HepG2 (cell line): ENCODE measurements around the gene NRL. TPM values are rescaled to one million over a fixed set of nuclear protein-coding genes. Genes with fewer than 3 reads are reported as not detected.

Experiments used
- AGO1 ChIP-seq: fragments of 200-400 bp; formaldehyde crosslinking; IDR thresholded peaks from 2 replicates; pipeline ENCODE4 v1.6.1; 2017; ENCODE audit warnings: mild to moderate bottlenecking, low read depth, low read length, moderate library complexity; ENCODE audit not compliant: poor library complexity, severe bottlenecking
- BRD4 ChIP-seq: sonication (generic); formaldehyde crosslinking; IDR thresholded peaks from 2 replicates; pipeline ENCODE4 v1.4.0; 2020; ENCODE audit warnings: missing genetic modification reagents
- DPF2 ChIP-seq: sonication (generic); formaldehyde crosslinking; IDR thresholded peaks from 2 replicates; pipeline ENCODE4 v1.4.0; 2020; ENCODE audit warnings: mild to moderate bottlenecking, low read depth, missing genetic modification reagents, borderline replicate concordance
- GTF2F1 ChIP-seq: fragments of 150-350 bp; IDR thresholded peaks from 2 replicates; pipeline ENCODE4 v1.6.1; 2014; ENCODE audit warnings: low read length
- HIVEP1 ChIP-seq: sonication (generic); formaldehyde crosslinking; IDR thresholded peaks from 2 replicates; pipeline ENCODE4 v1.4.0; 2020; ENCODE audit warnings: mild to moderate bottlenecking, missing genetic modification reagents
- KLF16 ChIP-seq, 2 experiments: sonication (generic) in 1 of 2; formaldehyde crosslinking in 1 of 2; IDR thresholded peaks; 2 replicates each; pipeline versions ENCODE4 v1.6.1 to v1.8.0; 2016 to 2023; ENCODE audit warnings: missing genetic modification reagents in 2 of 2, missing compliant biosample characterization in 1 of 2
- NR3C1 ChIP-seq: sonication (generic); formaldehyde crosslinking; IDR thresholded peaks from 2 replicates; pipeline ENCODE4 v1.4.0; 2020; ENCODE audit warnings: missing genetic modification reagents
- RORA ChIP-seq: sonication (generic); formaldehyde crosslinking; IDR thresholded peaks from 2 replicates; pipeline ENCODE4 v1.5.0; 2020; ENCODE audit warnings: mild to moderate bottlenecking, missing genetic modification reagents, moderate library complexity
- SMARCE1 ChIP-seq: fragments of 450-650 bp; IDR thresholded peaks from 2 replicates; pipeline ENCODE4 v1.6.1; 2017; ENCODE audit warnings: borderline replicate concordance
- SMYD3 ChIP-seq: sonication (generic); formaldehyde crosslinking; IDR thresholded peaks from 2 replicates; pipeline ENCODE4 v1.8.1; 2023; ENCODE audit warnings: mild to moderate bottlenecking, missing genetic modification reagents
- SOX13 ChIP-seq, 3 experiments: fragments of 450-650 bp in 1 of 3; sonication (generic) in 1 of 3; formaldehyde crosslinking in 1 of 3; IDR thresholded peaks in 2 of 3; conservative IDR thresholded peaks in 1 of 3; 2 replicates each; pipeline versions ENCODE4 v1.5.0 to v1.6.1; 2016 to 2020; ENCODE audit warnings: antibody characterized with exemption in 1 of 3, mild to moderate bottlenecking in 1 of 3, missing compliant biosample characterization in 1 of 3, missing genetic modification reagents in 1 of 3, moderate library complexity in 1 of 3
- SSRP1 ChIP-seq: IDR thresholded peaks from 2 replicates; pipeline ENCODE4 v1.6.1; 2016; ENCODE audit warnings: control low read depth
- TFE3 ChIP-seq: IDR thresholded peaks from 2 replicates; pipeline ENCODE4 v1.6.1; 2016
- ZBTB20 ChIP-seq: sonication (generic); formaldehyde crosslinking; IDR thresholded peaks from 2 replicates; pipeline ENCODE4 v1.8.1; 2023; ENCODE audit warnings: missing genetic modification reagents, low read depth, mild to moderate bottlenecking, borderline replicate concordance
- ZFP62 ChIP-seq: sonication (generic); formaldehyde crosslinking; IDR thresholded peaks from 2 replicates; pipeline ENCODE4 v1.4.0; 2020; ENCODE audit warnings: missing genetic modification reagents
- ZNF720 ChIP-seq: sonication (generic); formaldehyde crosslinking; IDR thresholded peaks from 2 replicates; pipeline ENCODE4 v1.4.0; 2020; ENCODE audit warnings: missing genetic modification reagents
- ZNF792 ChIP-seq: IDR thresholded peaks from 2 replicates; pipeline ENCODE4 v1.6.1; 2016
- ZNF816 ChIP-seq: sonication (generic); formaldehyde crosslinking; IDR thresholded peaks from 2 replicates; pipeline ENCODE4 v1.8.0; 2022; ENCODE audit warnings: missing genetic modification reagents, mild to moderate bottlenecking, borderline replicate concordance
- ZSCAN31 ChIP-seq: sonication (generic); formaldehyde crosslinking; IDR thresholded peaks from 2 replicates; pipeline ENCODE4 v1.5.0; 2020; ENCODE audit warnings: low read depth, mild to moderate bottlenecking, missing genetic modification reagents
- polyA plus RNA-seq, 8 experiments: library from polyadenylated mRNA; depleted of rRNA in 3 of 8; stranded (reverse) in 7 of 8; unstranded in 1 of 8; fragments of >200 nt; fragmentation: Illumina TruSeq in 4 of 8; extraction: Trizol in 4 of 8; gene quantifications; 2 replicates each; pipeline versions ENCODE4 v1.2.1 to v1.2.3, GENCODE V29; 2011 to 2016; ENCODE audit warnings: low read depth in 4 of 8, missing spikeins in 1 of 8, mixed read lengths in 1 of 8; ENCODE audit not compliant: insufficient read depth in 1 of 8
- total RNA-seq, 5 experiments: library from RNA; depleted of rRNA; stranded (reverse); fragments of >200 nt; fragmentation: Illumina TruSeq; extraction: Trizol; gene quantifications; 2 replicates each; pipeline ENCODE4 v1.2.3, GENCODE V29; 2016; ENCODE audit warnings: low read depth in 1 of 5

The NRL gene
- total and polyA plus RNA-seq, 2 of the 13 experiments (the other 11 are each of a cell fraction or from before 2014, with no cell fraction given), result 2.5 to 4.7 TPM

- no peak for TF ChIP-seq DPF2 (CRISPR knock-in tag)
- peak; percentile 100 for TF ChIP-seq ZNF792
- TF ChIP-seq KLF16 (CRISPR knock-in tag; IDR thresholded peaks at IDR 0.05), result peak in 1 of 2 experiments; percentile 100; a peak in 2 of 4 replicates
- no peak for TF ChIP-seq SMARCE1
- TF ChIP-seq ZNF720 (CRISPR knock-in tag), result no peak
- peak; percentile 80 for TF ChIP-seq SMYD3 (CRISPR knock-in tag)
- peak; percentile 100 for TF ChIP-seq TFE3
- TF ChIP-seq ZFP62 (CRISPR knock-in tag), result 0 out of 2 replicates have a peak, but pooled peaks have one; percentile 38
- no peak for TF ChIP-seq SOX13 (IDR thresholded peaks at IDR 0.05)
- peak; percentile 60 to 91; a peak in 3 of 4 replicates for TF ChIP-seq SOX13 (CRISPR knock-in tag; conservative IDR thresholded peaks at IDR 0.05 in 1 of 2, IDR thresholded peaks at IDR 0.05 in 1 of 2)
- TF ChIP-seq AGO1, result peak; percentile 91
- TF ChIP-seq GTF2F1, result peak; percentile 91; the same call in 1 of the 2 replicates
- TF ChIP-seq ZBTB20 (CRISPR knock-in tag), result peak; percentile 86
- no peak; the same call in 1 of the 2 replicates for TF ChIP-seq BRD4 (CRISPR knock-in tag)
- no peak for TF ChIP-seq RORA
- no peak for TF ChIP-seq NR3C1 (CRISPR knock-in tag)
- peak; percentile 99 for TF ChIP-seq SSRP1 (CRISPR knock-in tag)
- TF ChIP-seq HIVEP1 (CRISPR knock-in tag), result peak; percentile 93
- TF ChIP-seq ZSCAN31 (CRISPR knock-in tag), result peak; percentile 99
- peak; percentile 95; the same call in 1 of the 2 replicates for TF ChIP-seq ZNF816
Measured at GRCh38 chr14:24160850-24161804, 46.4 kb upstream of the NRL start, which contains the start of gene IRF9 (continued).
